HUES64 (cell line): Measurements from ENCODE around the gene DOK1.

Source experiments
- H3K27ac ChIP-seq: 2 replicates; pipeline ENCODE4 v1.7.0; 2013; ENCODE audit warnings: low read depth, low read length, inconsistent platforms
- H3K27me3 ChIP-seq: 2 replicates; pipeline ENCODE4 v1.6.1; 2013; ENCODE audit warnings: mild to moderate bottlenecking, low read length; ENCODE audit not compliant: insufficient read depth
- H3K36me3 ChIP-seq: 2 replicates; pipeline ENCODE4 v1.6.1; 2013; ENCODE audit warnings: mild to moderate bottlenecking, low read length; ENCODE audit not compliant: insufficient read depth
- H3K4me1 ChIP-seq: 2 replicates; pipeline ENCODE4 v1.6.1; 2013; ENCODE audit warnings: mild to moderate bottlenecking, low read length, moderate library complexity; ENCODE audit not compliant: insufficient read depth
- H3K4me3 ChIP-seq: 2 replicates; pipeline ENCODE4 v1.5.1; 2013; ENCODE audit warnings: mild to moderate bottlenecking, low read length, moderate library complexity
- H3K9ac ChIP-seq: 2 replicates; pipeline ENCODE4 v1.6.1; 2013; ENCODE audit warnings: mild to moderate bottlenecking, low read depth, low read length
- H3K9me3 ChIP-seq: 2 replicates; pipeline ENCODE4 v1.6.1; 2013; ENCODE audit warnings: low read depth, low read length; ENCODE audit not compliant: insufficient read depth
- WGBS: fragments of 150-250, 120-280 bp; methylation state at CpG from one replicate; pipeline ENCODE4 v1.1.7; 2013; ENCODE audit warnings: missing lambda C conversion rate; 5-methylcytosine and 5-hydroxymethylcytosine counted together

The DOK1 gene

DNA sequence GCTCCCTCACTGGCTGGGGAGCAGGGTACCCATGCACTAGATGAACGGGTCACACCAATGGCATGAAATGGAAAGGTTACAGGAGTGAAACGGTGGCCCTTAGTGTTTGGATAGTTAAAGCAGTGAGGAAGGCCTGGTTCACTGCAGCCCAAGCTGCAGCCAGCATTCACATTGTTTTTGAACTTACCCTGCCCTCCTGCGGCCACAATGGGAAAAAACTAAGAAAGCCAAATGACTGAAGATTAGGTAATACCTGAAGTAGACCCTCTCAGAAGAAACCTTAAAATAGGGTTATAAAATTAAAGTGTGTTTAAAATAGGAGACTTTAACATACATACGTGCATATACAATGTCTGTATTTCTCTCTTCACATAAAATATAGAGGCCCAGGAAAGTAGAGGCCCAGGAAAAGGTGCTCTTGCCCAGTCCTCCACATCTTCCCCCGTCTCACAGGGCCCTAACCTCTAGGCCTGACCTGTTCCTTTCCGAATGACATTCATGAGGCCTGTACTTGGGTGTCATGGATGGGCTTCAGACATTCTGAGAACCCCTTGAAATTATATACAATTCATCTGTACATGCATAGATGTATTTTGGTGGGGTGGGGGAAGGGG, 33.3 kb downstream of the DOK1 start:
- Histone ChIP-seq H3K9me3 (no peaks in the 10 kb centered on the region), H3K36me3 (no peaks in the 10 kb centered on the region), H3K4me1 (peaks cover 16% of the 10 kb centered on the region), H3K9ac (no peak overlapping the region), H3K27me3 (0 out of 2 replicates have a peak, but pooled peaks cover 2% of the 10 kb centered on the region), H3K27ac (no peak overlapping the region), H3K4me3 (no peak overlapping the region)
- WGBS, result 28% methylated on average over 6 of the region's 6 CpGs

GRCh38 chr2:74588664-74589063, 34.1 kb downstream of the DOK1 start:
- Histone ChIP-seq H3K36me3 (no peaks in the 10 kb centered on the region), H3K9ac (no peak overlapping the region), H3K4me3 (no peak overlapping the region), H3K27ac (no peak overlapping the region), H3K27me3 (0 out of 2 replicates have a peak, but pooled peaks cover 6% of the 10 kb centered on the region), H3K9me3 (no peaks in the 10 kb centered on the region), H3K4me1 (peaks cover 10% of the 10 kb centered on the region)
- 87% methylated on average over 2 of the region's 2 CpGs for WGBS

DNA sequence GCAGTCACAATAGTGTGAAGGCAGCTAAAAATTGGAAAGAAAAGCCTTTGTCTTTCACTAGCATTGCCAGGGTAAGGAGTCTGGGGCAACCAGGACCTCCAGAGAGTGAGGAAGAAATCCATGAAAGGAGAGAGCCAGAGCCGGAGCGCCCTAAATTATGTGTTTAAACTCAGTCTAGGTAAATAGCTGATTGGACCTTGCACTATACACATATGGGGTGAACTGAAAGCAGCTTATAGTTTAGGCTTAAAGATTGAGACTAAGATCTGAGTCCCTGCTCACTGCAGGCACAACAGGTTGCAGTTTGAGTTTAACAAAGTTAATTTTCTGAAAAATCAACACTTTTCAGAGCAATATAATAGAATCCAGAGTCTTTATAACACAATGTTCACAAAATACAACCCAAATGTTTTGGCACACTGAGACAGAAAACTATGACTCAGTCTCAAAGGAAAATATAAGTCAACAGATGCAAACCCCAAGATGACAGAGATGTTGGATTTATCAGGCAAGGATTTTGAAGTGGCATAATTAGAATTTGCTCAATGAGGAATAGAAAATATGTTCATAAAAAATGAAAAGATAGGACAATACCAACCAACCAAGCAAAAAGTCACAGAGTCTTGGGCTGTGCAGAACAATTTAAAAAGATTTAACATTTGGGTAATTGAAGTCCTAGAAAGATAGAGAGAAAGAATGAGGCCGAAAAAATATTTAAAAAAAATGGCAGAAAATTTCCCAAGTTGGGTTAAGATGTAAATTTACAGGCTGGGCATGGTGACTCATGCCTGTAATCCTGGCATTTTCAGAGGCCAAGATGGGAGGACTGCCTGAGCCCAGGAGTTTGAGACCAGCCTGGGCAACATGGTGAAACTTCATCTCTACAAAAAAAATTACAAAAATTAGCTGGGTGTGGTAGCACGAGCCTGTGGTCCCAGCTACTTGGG, 39.6 kb downstream of the DOK1 start:
- H3K4me1 ChIP-seq, result no peaks in the 10 kb centered on the region
- WGBS, result 86% methylated on average over 4 of the region's 4 CpGs
- no peaks in the 10 kb centered on the region for H3K36me3 ChIP-seq
- peaks cover 6% of the 10 kb centered on the region; the same call in 1 of the 2 replicates for H3K27me3 ChIP-seq
- H3K9ac ChIP-seq, result no peak overlapping the region
- no peak overlapping the region for H3K4me3 ChIP-seq
- no peak overlapping the region for H3K27ac ChIP-seq
- H3K9me3 ChIP-seq, result no peaks in the 10 kb centered on the region

DNA sequence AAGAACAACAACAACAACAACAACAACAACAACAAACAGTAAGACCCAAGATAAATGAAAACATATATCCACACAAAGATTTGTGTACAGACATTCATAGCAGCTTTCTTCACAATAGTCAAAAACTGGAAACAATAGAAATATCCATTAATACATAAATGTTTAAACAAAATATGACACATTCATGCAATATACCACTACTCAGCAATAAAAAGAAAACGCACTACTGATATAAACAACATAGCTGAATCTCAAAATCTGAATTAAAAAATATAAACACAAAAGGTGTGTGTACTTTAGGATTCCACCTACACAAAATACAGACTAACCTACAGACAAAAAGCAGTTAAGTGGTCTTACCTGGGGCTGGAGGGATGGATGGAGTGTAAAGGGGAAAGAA, 42.1 kb downstream of the DOK1 start:
- no peaks in the 10 kb centered on the region for H3K9me3 ChIP-seq
- H3K27ac ChIP-seq, result no peak overlapping the region
- no peaks in the 10 kb centered on the region for H3K36me3 ChIP-seq
- H3K4me3 ChIP-seq, result no peak overlapping the region
- H3K4me1 ChIP-seq, result no peaks in the 10 kb centered on the region
- no peak overlapping the region for H3K9ac ChIP-seq
- 100% methylated on average over 1 of the region's 1 CpG for WGBS
- H3K27me3 ChIP-seq, result peaks cover 10% of the 10 kb centered on the region; the same call in 1 of the 2 replicates

DNA sequence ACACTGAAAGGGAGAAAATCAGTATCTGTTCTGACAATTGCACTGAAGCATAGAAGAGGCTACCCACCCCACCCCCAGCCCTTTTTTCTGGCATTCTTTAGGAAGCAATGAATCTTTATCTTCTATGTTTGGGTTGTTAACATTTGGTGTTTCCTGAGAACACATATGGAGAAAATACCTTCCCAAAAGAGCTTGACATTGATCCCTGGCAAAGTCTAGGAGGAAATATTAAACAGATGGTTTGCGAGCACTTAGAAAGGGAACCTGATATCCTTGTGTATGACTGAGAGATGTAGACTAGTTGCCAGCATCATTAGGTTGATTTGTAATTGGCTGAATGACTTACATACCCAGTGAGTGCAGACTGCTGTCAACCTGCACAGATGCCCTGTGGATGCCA, 42.9 kb downstream of the DOK1 start:
- H3K36me3 ChIP-seq, result no peaks in the 10 kb centered on the region
- 92% methylated on average over 1 of the region's 1 CpG for WGBS
- no peaks in the 10 kb centered on the region for H3K4me1 ChIP-seq
- H3K27ac ChIP-seq, result no peak overlapping the region
- H3K9ac ChIP-seq, result no peak overlapping the region
- peaks cover 18% of the 10 kb centered on the region; the same call in 1 of the 2 replicates for H3K27me3 ChIP-seq
- H3K9me3 ChIP-seq, result no peaks in the 10 kb centered on the region
- no peak overlapping the region for H3K4me3 ChIP-seq

GRCh38 chr2:74599676-74600075, 45.2 kb downstream of the DOK1 start:
- H3K27ac ChIP-seq, result no peak overlapping the region
- peaks cover 20% of the 10 kb centered on the region; the same call in 1 of the 2 replicates for H3K27me3 ChIP-seq
- no peaks in the 10 kb centered on the region for H3K36me3 ChIP-seq
- H3K9ac ChIP-seq, result no peak overlapping the region
- 71% methylated on average over 2 of the region's 3 CpGs for WGBS
- no peak overlapping the region for H3K4me3 ChIP-seq
- no peaks in the 10 kb centered on the region for H3K4me1 ChIP-seq
- no peaks in the 10 kb centered on the region for H3K9me3 ChIP-seq

GRCh38 chr2:74602586-74603281, 48.2 kb downstream of the DOK1 start:
- 100% methylated on average over 1 of the region's 1 CpG for WGBS
- Histone ChIP-seq H3K36me3 (no peaks in the 10 kb centered on the region), H3K27me3 (peaks cover 20% of the 10 kb centered on the region; the same call in 1 of the 2 replicates), H3K4me3 (no peak overlapping the region), H3K9ac (no peak overlapping the region), H3K4me1 (no peaks in the 10 kb centered on the region), H3K9me3 (no peaks in the 10 kb centered on the region), H3K27ac (no peak overlapping the region)

GRCh38 chr2:74603282-74604000, 48.9 kb downstream of the DOK1 start:
- no peak overlapping the region for H3K27ac ChIP-seq
- H3K9ac ChIP-seq, result no peak overlapping the region
- H3K36me3 ChIP-seq, result no peaks in the 10 kb centered on the region
- no peaks in the 10 kb centered on the region for H3K9me3 ChIP-seq
- 87% methylated on average over 7 of the region's 7 CpGs for WGBS
- peaks cover 20% of the 10 kb centered on the region; the same call in 1 of the 2 replicates for H3K27me3 ChIP-seq
- H3K4me1 ChIP-seq, result no peaks in the 10 kb centered on the region
- H3K4me3 ChIP-seq, result no peak overlapping the region

GRCh38 chr2:74606927-74607326, 52.4 kb downstream of the DOK1 start:
- 76% methylated on average over 4 of the region's 5 CpGs for WGBS
- no peak overlapping the region for H3K27ac ChIP-seq
- H3K4me1 ChIP-seq, result no peaks in the 10 kb centered on the region

More at GRCh38 chr2:74606927-74607326, 52.4 kb downstream of the DOK1 start:
- Histone ChIP-seq H3K27me3 (peaks cover 13% of the 10 kb centered on the region; the same call in 1 of the 2 replicates), H3K36me3 (no peaks in the 10 kb centered on the region), H3K9me3 (no peaks in the 10 kb centered on the region), H3K9ac (no peak overlapping the region), H3K4me3 (no peak overlapping the region)
